DOHH2 (cell line): ENCODE data around the gene KCTD5.

ENCODE experiments used
- CTCF ChIP-seq: fragments of 200-600 bp; sonication (generic); IDR thresholded peaks from one replicate; pipeline ENCODE4 v1.5.1; 2014; ENCODE audit warnings: antibody characterized with exemption, mild to moderate bottlenecking, low read depth, low read length; ENCODE audit not compliant: poor library complexity, severe bottlenecking
- EZH2phosphoT487 ChIP-seq: fragments of 200-600 bp; sonication (generic); IDR thresholded peaks from 2 replicates; pipeline ENCODE4 v1.6.1; 2017; ENCODE audit warnings: borderline replicate concordance, mild to moderate bottlenecking, antibody characterized with exemption, low read length, moderate library complexity, mixed read lengths

GRCh38 chr16:2711370-2712062, 29.2 kb downstream of the KCTD5 start:
- TF ChIP-seq CTCF (no peak), EZH2phosphoT487 (no peak)
